Stimulated activated CD8-positive, alpha-beta memory T cell treated with anti-CD3 and anti-CD28 coated beads, Interleukin-4, amount 100 ng/mL, for 4 hours (primary cell): ENCODE data around the gene ZFYVE26.
"Not testable (repeated sequence)": the region's sequence is repeated elsewhere in the genome, so short reads cannot be mapped to it uniquely, and the experiment has no call there.

Source experiments
- DNase-seq, 2 donors: peaks; one replicate each; pipeline ENCODE4 v3.0.0-alpha.2; 2020; ENCODE audit warnings: low read depth in 2 of 2, low spot score in 1 of 2

The ZFYVE26 gene

DNA sequence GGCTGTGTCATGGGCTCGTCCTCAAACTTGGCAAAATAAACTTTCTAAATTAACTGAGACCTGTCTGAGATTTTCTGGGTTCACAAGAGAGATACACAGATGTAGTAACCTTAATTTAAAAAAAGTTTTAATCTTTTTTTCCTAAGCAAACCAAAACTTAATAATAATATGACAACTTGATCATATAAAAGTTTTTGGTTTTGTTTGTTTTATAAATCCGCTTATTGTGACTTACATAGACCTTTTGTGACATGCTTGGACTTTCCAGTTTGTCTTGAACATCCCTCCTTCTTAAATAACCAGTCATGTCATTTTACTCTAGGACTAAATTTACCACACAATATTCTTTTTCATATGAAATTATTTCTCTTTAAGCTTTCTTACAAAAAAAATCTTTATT lies 106.2 kb downstream of the ZFYVE26 start:
- DNase-seq, result no peak

DNA sequence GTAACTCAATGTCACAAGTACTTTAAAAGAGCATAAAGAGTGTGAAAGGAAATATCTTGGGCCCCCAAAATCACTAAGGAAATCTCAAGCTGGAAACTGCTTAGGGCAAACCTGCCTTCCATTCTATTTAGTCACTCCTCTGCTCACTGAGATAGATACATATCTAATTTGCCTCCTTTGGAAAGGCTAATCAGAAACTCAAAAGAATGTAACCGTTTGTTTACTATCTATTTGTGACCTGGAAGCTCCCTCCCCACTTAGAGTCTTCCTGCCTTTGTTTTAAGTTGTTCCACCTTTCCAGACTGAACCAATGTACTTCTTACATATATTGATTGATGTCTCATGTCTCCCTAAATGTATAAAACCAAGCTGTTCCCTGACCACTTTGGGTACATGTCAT lies 106.6 kb downstream of the ZFYVE26 start:
- not testable (repeated sequence) for DNase-seq

DNA sequence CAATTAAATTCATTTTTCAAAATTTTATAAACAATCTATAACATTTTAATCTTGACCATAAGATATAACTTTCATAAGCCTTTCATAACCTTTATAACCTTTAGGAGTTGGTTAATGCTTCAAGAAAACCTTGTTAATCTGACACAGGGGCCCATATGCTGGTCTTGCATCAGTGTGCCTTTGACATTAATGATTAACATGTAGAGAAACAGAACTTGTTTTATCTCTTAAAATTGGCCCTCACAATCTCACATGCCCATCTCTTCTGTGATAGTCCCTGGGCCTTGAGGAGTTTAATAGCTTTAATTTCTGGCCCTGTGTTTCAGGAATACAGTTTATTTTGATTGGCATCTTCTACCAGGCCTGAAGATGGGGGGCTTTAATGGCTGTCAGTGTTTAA lies 107.0 kb downstream of the ZFYVE26 start:
- DNase-seq, result not testable (repeated sequence)

DNA sequence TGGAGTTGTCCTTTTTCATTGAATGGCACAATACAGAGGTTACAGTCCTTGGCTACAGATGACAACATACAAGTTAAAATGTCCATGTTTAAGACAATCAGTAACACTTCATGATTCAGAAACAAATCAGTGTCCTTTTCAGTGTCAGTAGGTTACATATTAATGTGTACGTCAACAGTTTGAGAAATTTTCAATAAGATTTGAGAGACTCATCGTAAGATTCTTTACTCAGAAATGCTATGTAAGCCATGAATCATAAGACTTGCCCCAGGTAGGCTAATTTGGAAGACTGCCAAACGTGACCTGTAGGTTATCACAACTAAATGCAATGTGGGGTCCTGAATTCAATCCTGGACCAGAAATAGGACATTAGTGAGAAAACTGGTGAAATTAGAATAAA lies 111.2 kb downstream of the ZFYVE26 start:
- no peak for DNase-seq

DNA sequence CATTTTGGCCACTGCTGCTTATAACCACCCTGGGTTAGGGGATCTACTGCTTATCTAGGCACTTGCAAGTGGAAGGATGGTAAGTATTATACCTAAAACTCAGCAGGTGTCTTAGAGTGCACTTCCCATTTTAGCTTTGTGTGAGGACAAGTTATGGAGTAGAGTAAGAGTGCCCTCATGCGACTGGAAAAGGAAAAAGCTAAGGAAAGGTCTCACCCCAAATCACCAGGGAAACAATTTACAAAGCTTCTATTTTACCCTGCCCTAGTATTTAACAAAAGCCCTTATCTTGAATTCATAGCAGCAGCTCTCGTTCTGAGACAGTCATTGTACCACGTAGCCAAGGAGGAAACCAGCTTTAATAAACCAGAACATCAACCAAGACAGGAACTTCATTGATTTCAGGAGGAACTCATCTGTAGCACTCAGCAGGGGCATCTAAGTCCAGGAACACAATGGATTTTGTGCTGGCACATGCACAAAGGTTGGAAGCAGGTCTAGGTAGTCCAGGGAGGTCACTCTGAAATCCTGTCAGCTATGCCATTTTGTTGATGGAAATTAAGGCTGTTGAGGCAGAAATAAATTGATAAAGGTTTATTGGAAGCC lies 111.8 kb downstream of the ZFYVE26 start:
- DNase-seq, result no peak

DNA sequence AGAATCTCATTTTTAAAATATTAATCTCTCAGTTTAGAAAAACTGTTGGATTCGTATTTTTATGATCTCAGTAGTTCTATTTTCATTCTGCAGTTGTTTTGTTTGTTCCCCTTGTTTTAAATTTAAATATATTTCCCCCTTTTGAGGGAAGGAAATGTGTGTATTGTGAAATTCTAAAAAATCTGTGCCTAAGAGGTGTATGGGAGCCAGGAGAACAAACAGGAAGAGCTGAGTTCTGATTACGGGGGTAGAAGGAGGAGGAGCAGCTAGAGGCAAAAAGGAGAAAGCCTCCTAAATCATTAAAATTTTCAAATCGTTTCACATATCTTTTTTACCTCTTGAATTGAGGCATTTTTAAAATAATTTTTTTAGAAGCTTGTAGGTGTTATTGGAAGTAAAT lies 112.4 kb downstream of the ZFYVE26 start:
- DNase-seq, result no peak

DNA sequence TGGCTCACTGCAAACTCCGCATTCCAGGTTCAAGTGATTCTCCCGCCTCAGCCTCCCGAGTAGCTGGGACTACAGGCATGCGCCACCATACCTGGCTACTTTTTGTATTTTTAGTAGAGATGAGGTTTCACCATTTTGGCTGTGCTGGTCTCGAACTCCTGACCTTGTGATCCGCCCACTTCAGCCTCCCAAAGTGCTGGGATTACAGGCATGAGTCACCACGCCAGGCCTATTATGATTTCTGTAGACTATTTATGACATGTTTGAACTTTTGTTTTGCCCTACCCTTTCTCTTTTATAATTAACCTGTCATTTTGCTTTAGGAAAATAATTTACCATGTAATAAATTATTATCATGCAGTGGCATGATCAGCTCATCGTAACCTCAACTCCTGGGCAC lies 114.9 kb downstream of the ZFYVE26 start, which contains the start of gene RDH12:
TSS of gene RDH12 (plus strand) at position 395 of the 400 bp plus-strand sequence. CDS start 20,757 bp downstream, outside the sequence.
- not testable (repeated sequence) for DNase-seq

DNA sequence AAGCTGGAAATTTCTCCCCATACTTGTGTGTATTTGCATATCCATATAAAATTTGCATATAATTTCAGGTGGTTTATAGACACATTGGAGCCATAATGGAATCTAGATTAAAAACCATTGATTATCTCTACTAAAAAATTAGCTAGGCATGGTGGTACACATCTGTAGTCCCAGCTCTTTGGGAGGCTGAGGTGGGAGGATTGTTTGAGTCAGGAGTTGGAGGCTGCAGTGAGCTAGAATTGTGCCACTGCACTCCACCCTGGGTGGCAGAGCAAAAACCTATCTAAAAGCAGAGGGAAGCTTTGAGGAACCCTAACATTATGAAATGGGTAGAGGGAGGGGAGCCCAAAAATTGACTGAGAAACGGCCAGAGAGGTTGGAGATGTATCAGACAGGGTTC lies 118.2 kb downstream of the ZFYVE26 start:
- DNase-seq, result no peak

DNA sequence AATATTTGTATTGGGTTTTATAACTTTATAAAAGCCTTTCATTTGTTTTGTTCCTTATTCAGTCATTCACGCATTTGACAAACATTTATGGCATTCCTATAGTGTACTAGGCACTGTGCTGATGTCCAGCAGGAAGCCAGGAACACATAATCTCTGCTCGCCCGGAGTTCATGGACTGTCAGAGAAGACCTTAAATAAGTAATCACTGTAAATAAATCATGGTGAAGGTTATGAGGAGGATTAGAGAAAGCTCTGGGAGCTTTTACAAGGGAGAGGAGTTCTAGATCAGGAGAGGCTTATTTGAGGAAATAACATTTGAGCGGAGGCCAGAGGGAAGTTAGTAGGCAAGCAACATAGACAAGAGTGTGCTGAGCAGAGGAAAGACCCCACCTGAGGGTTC lies 119.4 kb downstream of the ZFYVE26 start:
- no peak for DNase-seq
